Fibroblast of skin of left quadriceps (primary cell): ENCODE results near the gene RNGTT.
A peak's percentile ranks its signal among the peaks of the same experiment; 100 is the strongest.
"Not testable (repeated sequence)": the region's sequence is repeated elsewhere in the genome, so short reads cannot be mapped to it uniquely, and the experiment has no call there.

Experiments
- DNase-seq, 2 experiments: peaks; one replicate each; pipeline ENCODE4 v3.0.0-alpha.2; 2013; ENCODE audit warnings: low read depth in 2 of 2

The RNGTT gene

GRCh38 chr6:88725111-88725975 is 238.1 kb downstream of the RNGTT start:
- DNase-seq = peak; percentile 82 to 85

GRCh38 chr6:88722686-88723085 is 240.7 kb downstream of the RNGTT start:
- DNase-seq = peak; percentile 31 to 41

- not testable (repeated sequence) for DNase-seq
These were observed 247.0 kb downstream of the RNGTT start for GRCh38 chr6:88716399-88716798.

- DNase-seq = no peak
These were observed 251.0 kb downstream of the RNGTT start for GRCh38 chr6:88712243-88712936.

GRCh38 chr6:88709819-88710246 is 253.6 kb downstream of the RNGTT start:
- no peak for DNase-seq

GRCh38 chr6:88708197-88708744 is 255.1 kb downstream of the RNGTT start:
- DNase-seq = no peak

GRCh38 chr6:88705601-88706000 is 257.8 kb downstream of the RNGTT start:
- no peak for DNase-seq

- DNase-seq = no peak
These were observed 258.4 kb downstream of the RNGTT start for GRCh38 chr6:88704980-88705379.

GRCh38 chr6:88702956-88703556 is 260.4 kb downstream of the RNGTT start:
- DNase-seq = no peak

- no peak for DNase-seq
These were observed 264.8 kb downstream of the RNGTT start for GRCh38 chr6:88698661-88699060.

GRCh38 chr6:88695937-88696336 is 267.5 kb downstream of the RNGTT start:
- DNase-seq = no peak

- DNase-seq = no peak
These were observed 279.7 kb downstream of the RNGTT start for GRCh38 chr6:88683734-88684133.

GRCh38 chr6:88680654-88681053 is 282.8 kb downstream of the RNGTT start:
- no peak for DNase-seq

GRCh38 chr6:88679841-88680240 is 283.6 kb downstream of the RNGTT start:
- no peak for DNase-seq

- no peak for DNase-seq
These were observed 286.1 kb downstream of the RNGTT start for GRCh38 chr6:88677356-88677755.

GRCh38 chr6:88671624-88672023 is 291.8 kb downstream of the RNGTT start:
- no peak for DNase-seq

GRCh38 chr6:88670369-88670768 is 293.0 kb downstream of the RNGTT start:
- no peak for DNase-seq

GRCh38 chr6:88669475-88669874 is 293.9 kb downstream of the RNGTT start:
- no peak for DNase-seq

GRCh38 chr6:88666901-88667300 is 296.5 kb downstream of the RNGTT start:
- no peak for DNase-seq

GRCh38 chr6:88665131-88665530 is 298.3 kb downstream of the RNGTT start:
- no peak for DNase-seq

- no peak for DNase-seq
These were observed 299.6 kb downstream of the RNGTT start for GRCh38 chr6:88663801-88664200.

- no peak for DNase-seq
These were observed 300.7 kb downstream of the RNGTT start for GRCh38 chr6:88662653-88663174.
